ENCODE measurements around the gene OBSCN. TPM values are rescaled to one million over a fixed set of nuclear protein-coding genes. Genes with fewer than 3 reads are reported as not detected.

Gene OBSCN
- total RNA-seq, 2 donors from 2014 or later = 14.5 to 34.9 TPM

DNA sequence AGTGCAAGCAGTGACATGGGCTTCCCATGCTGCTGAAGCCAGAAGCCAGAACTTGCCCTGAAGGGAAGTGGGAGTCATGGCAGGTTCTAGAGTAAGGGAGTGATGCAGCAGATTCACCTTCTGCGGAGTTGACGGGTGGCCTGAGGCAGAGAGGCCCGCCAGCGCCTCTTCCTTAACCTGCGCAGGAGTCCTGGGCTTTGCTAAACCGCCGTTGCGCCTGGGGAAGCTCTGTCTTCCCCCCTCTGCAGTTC, 67.3 kb downstream of the OBSCN start:
- no peaks in the 10 kb centered on the region for H3K9me3 ChIP-seq
- H3K4me3 ChIP-seq = peak overlapping the region in 1 of 2 donors; percentile 32
- H3K36me3 ChIP-seq (replicated peaks in 1 of 2; ENCODE audit: insufficient read depth in 1 of 2, low read depth in 2 of 2) = no peaks in the 10 kb centered on the region
- WGBS, 2 donors = 71 to 85% methylated on average over 7 to 8 of the region's 8 CpGs
- DNase-seq (no peak), ATAC-seq (no peak)
- H3K27me3 ChIP-seq = no peaks in the 10 kb centered on the region
- H3K4me1 ChIP-seq = peaks cover 12% of the 10 kb centered on the region
- intact Hi-C loops (cut with DNase I) = no loop called here
- H3K27ac ChIP-seq = peak overlapping the region in 1 of 4 donors; percentile 52
- TF ChIP-seq, protein P1, sequence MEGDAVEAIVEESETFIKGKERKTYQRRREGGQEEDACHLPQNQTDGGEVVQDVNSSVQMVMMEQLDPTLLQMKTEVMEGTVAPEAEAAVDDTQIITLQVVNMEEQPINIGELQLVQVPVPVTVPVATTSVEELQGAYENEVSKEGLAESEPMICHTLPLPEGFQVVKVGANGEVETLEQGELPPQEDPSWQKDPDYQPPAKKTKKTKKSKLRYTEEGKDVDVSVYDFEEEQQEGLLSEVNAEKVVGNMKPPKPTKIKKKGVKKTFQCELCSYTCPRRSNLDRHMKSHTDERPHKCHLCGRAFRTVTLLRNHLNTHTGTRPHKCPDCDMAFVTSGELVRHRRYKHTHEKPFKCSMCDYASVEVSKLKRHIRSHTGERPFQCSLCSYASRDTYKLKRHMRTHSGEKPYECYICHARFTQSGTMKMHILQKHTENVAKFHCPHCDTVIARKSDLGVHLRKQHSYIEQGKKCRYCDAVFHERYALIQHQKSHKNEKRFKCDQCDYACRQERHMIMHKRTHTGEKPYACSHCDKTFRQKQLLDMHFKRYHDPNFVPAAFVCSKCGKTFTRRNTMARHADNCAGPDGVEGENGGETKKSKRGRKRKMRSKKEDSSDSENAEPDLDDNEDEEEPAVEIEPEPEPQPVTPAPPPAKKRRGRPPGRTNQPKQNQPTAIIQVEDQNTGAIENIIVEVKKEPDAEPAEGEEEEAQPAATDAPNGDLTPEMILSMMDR (IDR thresholded peaks at IDR 0.05) = no peak
- TF ChIP-seq POLR2A (IDR thresholded peaks at IDR 0.05) = no peak

DNA sequence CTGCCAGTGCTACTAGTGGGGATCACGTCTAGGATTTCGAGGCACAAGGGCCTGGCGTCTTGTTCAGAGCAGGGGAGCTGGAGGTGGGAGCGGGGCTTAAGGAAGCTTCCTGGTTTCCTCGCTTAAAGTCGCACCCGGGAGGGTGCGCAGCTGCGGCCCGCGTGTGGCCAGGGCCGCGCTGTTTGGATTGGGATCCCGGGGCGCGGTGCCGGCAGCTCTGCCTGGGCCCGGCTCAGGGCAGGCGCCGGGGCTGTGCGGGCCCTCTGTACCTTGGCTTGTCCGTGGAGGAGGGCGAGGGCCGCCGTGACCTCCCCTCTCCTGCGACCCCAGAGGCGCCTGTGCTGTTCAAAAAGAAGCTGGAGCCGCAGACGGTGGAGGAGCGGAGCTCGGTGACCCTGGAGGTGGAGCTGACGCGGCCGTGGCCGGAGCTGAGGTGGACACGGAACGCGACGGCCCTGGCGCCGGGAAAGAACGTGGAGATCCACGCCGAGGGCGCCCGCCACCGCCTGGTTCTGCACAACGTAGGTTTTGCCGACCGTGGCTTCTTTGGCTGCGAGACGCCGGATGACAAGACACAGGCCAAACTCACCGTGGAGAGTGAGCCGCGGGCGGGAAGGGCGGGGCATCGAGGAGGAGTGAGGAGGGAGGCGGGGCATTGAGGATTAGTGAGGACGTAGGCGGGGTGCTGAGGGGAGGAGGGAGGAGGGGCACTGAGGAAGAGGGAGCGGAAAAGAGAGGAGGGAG, 67.8 kb downstream of the OBSCN start:
- intact Hi-C loops (cut with DNase I) = no loop called here
- H3K27me3 ChIP-seq = no peaks in the 10 kb centered on the region
- ATAC-seq = peak; percentile 84
- WGBS, 2 donors = 11% methylated on average over 27 to 59 of the region's 63 CpGs
- H3K27ac ChIP-seq = peak overlapping the region in 3 of 4 donors; percentile 9 to 52 (median 39)
- TF ChIP-seq, protein P1 (IDR thresholded peaks at IDR 0.05) = no peak
- peak in 1 of 3 donors; percentile 18 for TF ChIP-seq POLR2A (IDR thresholded peaks at IDR 0.05)
- H3K9me3 ChIP-seq = no peaks in the 10 kb centered on the region
- H3K4me3 ChIP-seq = peak overlapping the region; percentile 32 to 53
- peaks cover 12% of the 10 kb centered on the region for H3K4me1 ChIP-seq
- no peaks in the 10 kb centered on the region for H3K36me3 ChIP-seq (replicated peaks in 1 of 2; ENCODE audit: insufficient read depth in 1 of 2, low read depth in 2 of 2)
- DNase-seq = peak; percentile 77 to 89 (median 85)

DNA sequence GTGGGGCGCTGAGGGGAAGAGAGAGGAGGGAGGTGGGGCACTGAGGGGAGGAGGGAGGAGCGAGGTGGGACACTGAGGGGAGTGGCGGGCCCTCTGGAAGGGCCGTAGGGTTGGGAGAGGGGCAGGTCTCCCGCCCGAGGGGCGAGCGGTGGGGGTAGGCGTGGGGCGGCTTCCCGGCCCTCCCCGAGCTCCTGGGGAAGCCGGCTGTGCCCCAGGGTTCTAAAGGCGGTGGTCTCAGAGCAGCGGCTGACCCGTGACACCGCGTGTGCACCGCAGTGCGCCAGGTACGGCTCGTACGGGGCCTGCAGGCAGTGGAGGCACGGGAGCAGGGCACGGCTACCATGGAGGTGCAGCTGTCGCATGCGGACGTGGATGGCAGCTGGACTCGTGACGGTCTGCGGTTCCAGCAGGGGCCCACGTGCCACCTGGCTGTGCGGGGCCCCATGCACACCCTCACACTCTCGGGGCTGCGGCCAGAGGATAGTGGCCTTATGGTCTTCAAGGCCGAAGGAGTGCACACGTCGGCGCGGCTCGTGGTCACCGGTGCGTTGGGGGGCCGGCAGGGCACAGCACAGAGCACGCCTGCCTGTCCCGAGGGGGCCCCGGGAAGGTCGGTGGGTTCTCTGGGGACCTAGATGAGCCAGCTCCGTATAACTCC, 68.5 kb downstream of the OBSCN start:
- Histone ChIP-seq H3K9me3 (no peaks in the 10 kb centered on the region), H3K27me3 (no peaks in the 10 kb centered on the region), H3K4me3 (peak overlapping the region; percentile 32 to 53), H3K27ac (peak overlapping the region in 1 of 4 donors; percentile 52), H3K4me1 (peaks cover 12% of the 10 kb centered on the region), H3K36me3 (replicated peaks in 1 of 2; ENCODE audit: insufficient read depth in 1 of 2, low read depth in 2 of 2) (no peaks in the 10 kb centered on the region)
- peak in 1 of 4 donors; percentile 30 for DNase-seq
- no peak for TF ChIP-seq POLR2A (IDR thresholded peaks at IDR 0.05)
- TF ChIP-seq, protein P1 (IDR thresholded peaks at IDR 0.05) = no peak
- intact Hi-C loops (cut with DNase I) = no loop called here
- ATAC-seq = no peak
- WGBS, 2 donors = 40 to 49% methylated on average over 23 to 28 of the region's 49 CpGs

DNA sequence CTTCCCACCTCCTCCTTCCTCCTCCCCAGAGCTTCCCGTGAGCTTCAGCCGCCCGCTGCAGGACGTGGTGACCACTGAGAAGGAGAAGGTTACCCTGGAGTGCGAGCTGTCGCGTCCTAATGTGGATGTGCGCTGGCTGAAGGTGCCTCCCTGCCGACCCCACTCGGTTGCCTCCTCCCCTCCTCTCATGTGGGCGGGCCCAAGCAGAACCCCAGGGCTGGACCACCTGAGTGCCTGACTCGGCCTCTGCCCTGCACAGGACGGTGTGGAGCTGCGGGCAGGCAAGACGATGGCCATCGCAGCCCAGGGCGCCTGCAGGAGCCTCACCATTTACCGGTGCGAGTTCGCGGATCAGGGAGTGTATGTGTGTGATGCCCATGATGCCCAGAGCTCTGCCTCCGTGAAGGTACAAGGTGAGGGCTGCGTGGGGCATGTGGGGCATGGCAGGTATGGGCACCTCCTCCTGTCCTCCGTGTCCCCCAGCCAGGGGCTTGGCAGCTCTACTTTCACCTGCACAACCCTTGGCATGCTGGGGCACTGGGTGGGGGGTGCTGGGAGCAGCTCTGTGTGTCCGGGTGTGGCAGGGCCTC, 69.2 kb downstream of the OBSCN start:
- TF ChIP-seq POLR2A (IDR thresholded peaks at IDR 0.05) = no peak
- TF ChIP-seq, protein P1 (IDR thresholded peaks at IDR 0.05) = no peak
- intact Hi-C loops (cut with DNase I) = no loop called here
- no peaks in the 10 kb centered on the region for H3K9me3 ChIP-seq
- peaks cover 12% of the 10 kb centered on the region for H3K4me1 ChIP-seq
- H3K27me3 ChIP-seq = no peaks in the 10 kb centered on the region
- ATAC-seq = no peak
- no peak overlapping the region for H3K4me3 ChIP-seq
- H3K27ac ChIP-seq = no peak overlapping the region
- no peak for DNase-seq
- no peaks in the 10 kb centered on the region for H3K36me3 ChIP-seq (replicated peaks in 1 of 2; ENCODE audit: insufficient read depth in 1 of 2, low read depth in 2 of 2)
- WGBS, 2 donors = 86 to 98% methylated on average over 8 to 24 of the region's 25 CpGs
